NCI-H524 (cell line): ENCODE results near the gene STARD10.
"Not testable (repeated sequence)": the region's sequence is repeated elsewhere in the genome, so short reads cannot be mapped to it uniquely, and the experiment has no call there.

Source experiments
- DNase-seq, 2 experiments: peaks; one replicate each; lab custom pipeline; 2025; lab: John Stamatoyannopoulos, UW

STARD10 gene

GRCh38 chr11:72826191-72826941, 32.5 kb upstream of the STARD10 start:
- DNase-seq = no peak

DNA sequence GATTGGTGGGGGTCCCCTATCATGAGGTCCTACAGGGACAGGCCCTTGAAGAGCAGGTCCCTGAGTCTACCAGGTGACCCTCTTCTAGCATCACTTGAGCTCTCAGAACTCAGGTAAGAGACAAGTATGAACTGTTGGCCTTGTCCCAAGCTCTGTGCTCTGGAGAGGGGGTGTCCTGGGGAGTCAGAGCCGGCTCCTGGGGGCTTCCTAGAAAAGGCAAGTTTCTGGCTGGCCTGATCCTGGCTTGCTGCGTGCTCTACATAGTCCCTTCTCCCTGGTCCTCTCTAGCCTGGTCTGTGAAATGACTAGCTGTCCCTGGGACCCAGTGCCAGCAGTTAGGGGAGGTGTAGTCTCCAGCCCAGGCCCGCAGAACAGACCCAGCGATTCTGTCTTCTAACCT, 31.8 kb upstream of the STARD10 start:
- no peak for DNase-seq

- DNase-seq = no peak
These were observed 31.1 kb upstream of the STARD10 start for GRCh38 chr11:72824811-72825505.

- no peak for DNase-seq
These were observed 30.2 kb upstream of the STARD10 start for GRCh38 chr11:72824020-72824419.

GRCh38 chr11:72823105-72823804, 29.4 kb upstream of the STARD10 start:
- DNase-seq = no peak

GRCh38 chr11:72821920-72822799, 28.3 kb upstream of the STARD10 start:
- DNase-seq = peak; percentile 81 to 91

- DNase-seq = peak; percentile 46 to 74
These were observed 27.5 kb upstream of the STARD10 start for GRCh38 chr11:72821221-72821919.

GRCh38 chr11:72820439-72821139, 26.7 kb upstream of the STARD10 start:
- DNase-seq = no peak

- no peak for DNase-seq
These were observed 25.1 kb upstream of the STARD10 start for GRCh38 chr11:72818971-72819370.

DNA sequence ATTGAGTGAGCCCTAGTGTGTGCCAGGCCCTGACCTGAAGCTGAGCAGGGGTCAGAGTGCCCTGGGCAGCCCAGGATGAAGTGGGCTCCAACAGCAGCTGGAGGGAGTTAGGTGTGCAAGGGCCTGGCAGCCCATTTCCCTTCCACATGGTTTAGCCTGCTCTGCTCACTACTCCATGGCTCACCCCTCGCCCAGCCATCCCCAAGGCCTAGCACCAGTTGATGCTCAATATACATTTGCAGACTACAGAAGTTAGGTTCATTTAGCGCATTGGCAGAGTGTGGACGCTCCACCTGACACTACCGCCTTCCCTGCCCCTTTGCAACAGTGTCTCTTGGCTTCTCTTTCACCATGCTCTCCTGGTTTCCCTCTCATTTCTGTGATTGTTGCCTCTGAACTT, 24.1 kb upstream of the STARD10 start:
- no peak for DNase-seq

GRCh38 chr11:72816404-72816990, 22.6 kb upstream of the STARD10 start:
- no peak for DNase-seq

- no peak for DNase-seq
These were observed 21.3 kb upstream of the STARD10 start for GRCh38 chr11:72815110-72815618.

GRCh38 chr11:72814286-72815109, 20.7 kb upstream of the STARD10 start, which contains the start of gene ATG16L2:
ATG16L2 (plus strand) TSS chr11:72814411; CDS start chr11:72814446, 35 bp downstream.
- peak; percentile 69 to 80 for DNase-seq

DNA sequence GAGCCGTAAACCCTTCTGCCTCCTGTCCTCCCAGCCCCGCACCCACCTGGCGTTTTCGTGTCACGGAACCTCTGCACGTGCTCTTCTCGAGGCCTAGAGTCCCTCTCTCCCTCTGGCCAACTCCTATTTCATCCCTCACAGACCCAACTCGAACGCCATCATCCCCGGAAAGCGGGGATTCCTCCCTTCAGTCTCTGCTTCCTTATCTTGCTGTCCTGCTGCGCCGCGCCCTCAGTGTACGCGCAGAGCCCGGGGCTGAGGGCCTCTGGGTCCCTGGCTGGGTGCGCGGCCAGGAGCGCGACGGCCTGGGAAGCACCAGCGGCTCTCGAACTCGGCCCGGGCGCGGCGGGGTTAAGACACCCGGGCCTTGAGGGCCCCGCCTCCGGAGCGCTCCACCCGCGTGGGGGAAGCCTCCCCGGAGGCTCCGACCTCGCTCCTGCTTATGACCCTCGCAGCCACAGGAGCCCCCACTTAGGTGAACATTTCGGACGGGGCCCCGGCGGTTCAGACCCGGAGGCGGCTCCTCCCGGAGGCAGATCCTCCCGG, 20.0 kb upstream of the STARD10 start:
- DNase-seq = peak; percentile 69 to 73

- DNase-seq = peak; percentile 18 to 65
These were observed 19.3 kb upstream of the STARD10 start for GRCh38 chr11:72812967-72813739.

DNA sequence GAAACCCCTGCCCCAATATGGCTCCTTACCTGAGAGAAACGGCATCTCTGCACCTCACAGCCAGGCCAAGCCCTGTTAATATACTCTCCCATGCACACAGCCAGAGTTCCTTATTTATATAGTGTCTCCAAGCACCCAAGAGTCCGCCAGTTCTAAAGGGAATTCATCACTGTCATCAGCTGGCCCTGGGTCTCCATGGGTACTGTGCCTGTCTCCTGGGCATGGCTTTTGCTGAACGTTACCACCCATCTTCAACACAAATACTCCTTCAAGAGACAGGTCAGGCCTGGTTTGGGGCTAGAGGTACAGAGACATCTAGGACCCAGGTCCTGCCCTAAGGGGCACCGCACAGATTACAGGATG, 18.7 kb upstream of the STARD10 start:
- DNase-seq = no peak

- DNase-seq = not testable (repeated sequence)
These were observed 17.8 kb upstream of the STARD10 start for GRCh38 chr11:72811686-72812085.

- no peak for DNase-seq
These were observed 14.5 kb upstream of the STARD10 start for GRCh38 chr11:72808331-72808798.
